ENCODE measurements around the gene ZFX. TPM values are rescaled to one million over a fixed set of nuclear protein-coding genes. Genes with fewer than 3 reads are reported as not detected.

The ZFX gene
- total and polyA plus RNA-seq, 12 donors: 8.1 to 58.6 (median 35.2) TPM

GRCh38 chrX:24190500-24191156 lies 41.1 kb downstream of the ZFX start:
- intact Hi-C loops (cut with DNase I): no loop called here
- peak in 4 of 7 donors; percentile 12 to 42 (median 38) for DNase-seq
- Histone ChIP-seq H3K4me1 (replicated peaks in 1 of 2) (peaks cover 0 to 15% of the 10 kb centered on the region in 2 donors), H3K4me3 (no peak overlapping the region), H3K27me3 (no peaks in the 10 kb centered on the region), H3K9me3 (replicated peaks in 1 of 3) (no peaks in the 10 kb centered on the region), H3K36me3 (replicated peaks in 1 of 2) (no peaks in the 10 kb centered on the region), H3K27ac (peak overlapping the region in 1 of 5 donors; percentile 41)
- TF ChIP-seq CTCF (IDR thresholded peaks at IDR 0.05) (no peak), POLR2A (IDR thresholded peaks at IDR 0.05) (no peak)
- 20 to 73% (median 55%) methylated on average over 2 of the region's 2 CpGs for WGBS, 4 donors

GRCh38 chrX:24196509-24196908 lies 47.0 kb downstream of the ZFX start:
- no peak overlapping the region for H3K4me3 ChIP-seq
- H3K9me3 ChIP-seq (replicated peaks in 1 of 3): no peaks in the 10 kb centered on the region
- H3K36me3 ChIP-seq (replicated peaks in 1 of 2): no peaks in the 10 kb centered on the region
- H3K27ac ChIP-seq: no peak overlapping the region
- TF ChIP-seq CTCF (IDR thresholded peaks at IDR 0.05) (no peak), POLR2A (IDR thresholded peaks at IDR 0.05) (no peak)
- DNase-seq: no peak
- WGBS, 4 donors: 86 to 100% (median 98%) methylated on average over 1 of the region's 1 CpG
- intact Hi-C loops (cut with DNase I): no loop called here
- H3K27me3 ChIP-seq: no peaks in the 10 kb centered on the region
- H3K4me1 ChIP-seq (replicated peaks in 1 of 2): peaks cover 3 to 16% of the 10 kb centered on the region in 2 donors

- peaks cover 9 to 22% of the 10 kb centered on the region in 2 donors for H3K4me1 ChIP-seq (replicated peaks in 1 of 2)
- TF ChIP-seq CTCF (IDR thresholded peaks at IDR 0.05) (no peak), POLR2A (IDR thresholded peaks at IDR 0.05) (no peak)
- 75 to 88% (median 80%) methylated on average over 4 of the region's 4 CpGs for WGBS, 4 donors
- DNase-seq: no peak
- no peaks in the 10 kb centered on the region for H3K27me3 ChIP-seq
- H3K27ac ChIP-seq: no peak overlapping the region
- H3K4me3 ChIP-seq: no peak overlapping the region
- H3K36me3 ChIP-seq (replicated peaks in 1 of 2): no peaks in the 10 kb centered on the region
- intact Hi-C loops (cut with DNase I): no loop called here
- no peaks in the 10 kb centered on the region for H3K9me3 ChIP-seq (replicated peaks in 1 of 3)
Measured at GRCh38 chrX:24198101-24198500, 48.6 kb downstream of the ZFX start.

GRCh38 chrX:24200133-24200532 lies 50.6 kb downstream of the ZFX start:
- DNase-seq: no peak
- Histone ChIP-seq H3K4me3 (no peak overlapping the region), H3K27ac (no peak overlapping the region), H3K4me1 (replicated peaks in 1 of 2) (peaks cover 16 to 34% of the 10 kb centered on the region in 2 donors), H3K9me3 (replicated peaks in 1 of 3) (no peaks in the 10 kb centered on the region), H3K36me3 (replicated peaks in 1 of 2) (no peaks in the 10 kb centered on the region), H3K27me3 (no peaks in the 10 kb centered on the region)
- intact Hi-C loops (cut with DNase I): no loop called here
- TF ChIP-seq POLR2A (IDR thresholded peaks at IDR 0.05): no peak
- TF ChIP-seq CTCF (IDR thresholded peaks at IDR 0.05): no peak
- 87 to 94% (median 89%) methylated on average over 2 of the region's 2 CpGs for WGBS, 4 donors

Data from adrenal gland (tissue), 12 donors.